Glutamatergic neuron (in vitro differentiated cells): ENCODE data around the gene PIK3R5. TPM values are rescaled to one million over a fixed set of nuclear protein-coding genes. Genes with fewer than 3 reads are reported as not detected.

Experiments
- DNase-seq: peaks from one replicate; pipeline ENCODE4 v3.0.0; 2022
- H3K27ac Mint-ChIP-seq: one replicate; pipeline ENCODE4 v1.8.0; 2020; ENCODE audit warnings: mild to moderate bottlenecking, mixed read lengths, inconsistent platforms; ENCODE audit not compliant: unreplicated experiment
- H3K27me3 Mint-ChIP-seq: one replicate; pipeline ENCODE4 v1.8.0; 2020; ENCODE audit warnings: mild to moderate bottlenecking, moderate library complexity, mixed read lengths, inconsistent platforms; ENCODE audit not compliant: unreplicated experiment
- H3K36me3 Mint-ChIP-seq: one replicate; pipeline ENCODE4 v1.8.0; 2020; ENCODE audit warnings: mild to moderate bottlenecking, mixed read lengths, inconsistent platforms; ENCODE audit not compliant: unreplicated experiment
- H3K4me1 Mint-ChIP-seq: one replicate; pipeline ENCODE4 v1.8.0; 2020; ENCODE audit warnings: mild to moderate bottlenecking, low read depth, mixed read lengths, inconsistent platforms; ENCODE audit not compliant: unreplicated experiment
- H3K4me3 Mint-ChIP-seq: one replicate; pipeline ENCODE4 v1.8.0; 2020; ENCODE audit warnings: mild to moderate bottlenecking, mixed read lengths, inconsistent platforms; ENCODE audit not compliant: unreplicated experiment
- H3K9me3 Mint-ChIP-seq: one replicate; pipeline ENCODE4 v1.8.0; 2020; ENCODE audit warnings: mild to moderate bottlenecking, moderate library complexity, mixed read lengths, inconsistent platforms; ENCODE audit not compliant: unreplicated experiment
- total RNA-seq: library from RNA; stranded (reverse); fragmentation: NEBNext Ultra II Directional; extraction: Animal tissue kit (Norgen Biotek cat#: 25700); gene quantifications from one replicate; pipeline ENCODE4 v1.2.1, GENCODE V29; 2021; ENCODE audit not compliant: unreplicated experiment
- TF ChIP-seq, protein P1 (sequence below): fragments of 200-600 bp; sonication (generic); IDR thresholded peaks from one replicate; pipeline ENCODE4 v1.5.0; 2021; ENCODE audit not compliant: partially characterized antibody, unreplicated experiment

PIK3R5 gene
- total RNA-seq, 1 donor from 2014 or later, result not detected

DNA sequence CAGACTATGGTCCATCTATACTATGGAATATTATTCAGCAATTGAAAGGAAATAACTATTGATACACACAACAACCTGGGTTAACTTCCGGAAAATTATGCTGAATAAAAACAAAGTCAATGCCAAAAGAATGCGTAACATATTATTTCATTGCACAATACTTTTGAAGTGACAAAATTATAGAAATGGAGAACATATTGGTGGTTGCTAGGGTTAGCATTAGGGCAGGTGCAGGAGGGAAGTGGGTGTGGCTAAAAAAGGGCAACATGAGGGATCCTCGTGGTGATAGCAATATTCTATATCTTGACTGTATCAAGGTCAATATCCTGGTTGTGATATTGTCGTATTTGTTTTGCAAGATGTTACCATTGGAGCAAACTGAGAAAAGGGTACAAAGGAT is 34.9 kb downstream of the PIK3R5 start:
- peaks cover 3% of the 10 kb centered on the region for H3K9me3 Mint-ChIP-seq
- no peak for DNase-seq
- H3K36me3 Mint-ChIP-seq, result peaks cover 8% of the 10 kb centered on the region
- no peak overlapping the region for H3K27ac Mint-ChIP-seq
- H3K4me1 Mint-ChIP-seq, result no peaks in the 10 kb centered on the region
- H3K27me3 Mint-ChIP-seq, result no peaks in the 10 kb centered on the region
- TF ChIP-seq, protein P1, sequence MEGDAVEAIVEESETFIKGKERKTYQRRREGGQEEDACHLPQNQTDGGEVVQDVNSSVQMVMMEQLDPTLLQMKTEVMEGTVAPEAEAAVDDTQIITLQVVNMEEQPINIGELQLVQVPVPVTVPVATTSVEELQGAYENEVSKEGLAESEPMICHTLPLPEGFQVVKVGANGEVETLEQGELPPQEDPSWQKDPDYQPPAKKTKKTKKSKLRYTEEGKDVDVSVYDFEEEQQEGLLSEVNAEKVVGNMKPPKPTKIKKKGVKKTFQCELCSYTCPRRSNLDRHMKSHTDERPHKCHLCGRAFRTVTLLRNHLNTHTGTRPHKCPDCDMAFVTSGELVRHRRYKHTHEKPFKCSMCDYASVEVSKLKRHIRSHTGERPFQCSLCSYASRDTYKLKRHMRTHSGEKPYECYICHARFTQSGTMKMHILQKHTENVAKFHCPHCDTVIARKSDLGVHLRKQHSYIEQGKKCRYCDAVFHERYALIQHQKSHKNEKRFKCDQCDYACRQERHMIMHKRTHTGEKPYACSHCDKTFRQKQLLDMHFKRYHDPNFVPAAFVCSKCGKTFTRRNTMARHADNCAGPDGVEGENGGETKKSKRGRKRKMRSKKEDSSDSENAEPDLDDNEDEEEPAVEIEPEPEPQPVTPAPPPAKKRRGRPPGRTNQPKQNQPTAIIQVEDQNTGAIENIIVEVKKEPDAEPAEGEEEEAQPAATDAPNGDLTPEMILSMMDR, result no peak
- H3K4me3 Mint-ChIP-seq, result no peak overlapping the region

DNA sequence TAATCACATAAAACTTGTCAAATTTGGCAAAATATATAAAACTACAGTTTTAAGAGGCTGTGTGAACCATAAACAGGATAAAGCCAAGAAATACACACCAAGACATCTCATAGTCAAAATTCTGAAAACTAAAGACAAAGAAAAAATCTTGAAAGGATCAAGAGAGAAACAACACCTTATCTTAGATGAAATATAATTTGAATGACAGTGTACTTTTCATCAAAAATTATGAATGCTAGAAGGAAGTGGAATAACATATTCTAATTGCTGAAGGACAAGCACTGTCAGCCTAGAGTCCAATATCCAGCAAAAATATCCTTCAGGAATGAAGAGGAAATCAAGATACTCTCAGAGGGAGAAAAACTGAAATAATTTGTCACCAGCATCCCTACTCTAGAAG is 37.2 kb downstream of the PIK3R5 start:
- no peaks in the 10 kb centered on the region for H3K4me1 Mint-ChIP-seq
- DNase-seq, result no peak
- peaks cover 3% of the 10 kb centered on the region for H3K9me3 Mint-ChIP-seq
- TF ChIP-seq, protein P1, result no peak
- H3K36me3 Mint-ChIP-seq, result peaks cover 8% of the 10 kb centered on the region
- H3K4me3 Mint-ChIP-seq, result no peak overlapping the region
- H3K27me3 Mint-ChIP-seq, result no peaks in the 10 kb centered on the region
- no peak overlapping the region for H3K27ac Mint-ChIP-seq

DNA sequence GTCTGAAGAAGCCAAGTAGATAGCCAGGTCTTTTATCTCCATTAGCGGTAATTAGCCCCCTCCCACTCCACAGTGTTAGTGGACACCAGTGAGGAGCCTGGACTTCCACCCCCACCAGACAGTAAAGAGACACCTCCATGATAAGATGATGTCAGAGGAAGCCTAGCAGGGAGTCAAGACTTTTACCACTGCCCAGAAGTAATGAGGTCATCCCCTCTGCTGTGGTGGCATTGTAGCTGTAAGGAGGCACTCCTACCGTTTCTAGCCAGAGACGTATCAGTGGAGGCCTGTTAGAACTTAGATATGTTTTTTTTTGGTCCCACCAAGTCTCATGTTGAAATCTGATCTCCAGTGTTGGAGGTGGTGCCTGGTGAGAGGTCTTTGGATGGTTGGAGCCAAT is 38.1 kb downstream of the PIK3R5 start:
- Mint-ChIP-seq H3K4me1 (no peaks in the 10 kb centered on the region), H3K4me3 (no peak overlapping the region), H3K36me3 (peaks cover 12% of the 10 kb centered on the region), H3K27ac (no peak overlapping the region), H3K27me3 (no peaks in the 10 kb centered on the region), H3K9me3 (peaks cover 3% of the 10 kb centered on the region)
- TF ChIP-seq, protein P1, result no peak
- no peak for DNase-seq

DNA sequence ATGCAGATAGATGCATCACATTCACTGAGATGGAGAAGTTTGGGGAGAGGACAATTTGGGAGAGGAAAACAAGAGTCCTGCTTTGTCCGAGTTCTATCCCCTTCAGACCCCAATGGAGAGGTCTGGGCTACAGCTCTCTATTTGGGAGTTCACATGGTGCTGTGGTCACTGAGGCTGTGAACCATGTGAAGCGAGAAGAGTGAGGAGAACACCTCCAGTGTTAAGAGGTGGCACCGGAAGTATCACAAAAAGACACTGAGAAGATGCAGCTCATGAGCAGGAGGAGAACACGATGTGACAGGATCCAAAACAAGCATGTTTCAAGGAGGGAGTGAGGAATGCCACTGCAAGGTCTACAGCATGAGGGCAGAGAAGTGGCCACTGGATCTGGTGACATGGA is 39.7 kb downstream of the PIK3R5 start:
- Mint-ChIP-seq H3K27ac (no peak overlapping the region), H3K9me3 (peaks cover 3% of the 10 kb centered on the region)

DNA sequence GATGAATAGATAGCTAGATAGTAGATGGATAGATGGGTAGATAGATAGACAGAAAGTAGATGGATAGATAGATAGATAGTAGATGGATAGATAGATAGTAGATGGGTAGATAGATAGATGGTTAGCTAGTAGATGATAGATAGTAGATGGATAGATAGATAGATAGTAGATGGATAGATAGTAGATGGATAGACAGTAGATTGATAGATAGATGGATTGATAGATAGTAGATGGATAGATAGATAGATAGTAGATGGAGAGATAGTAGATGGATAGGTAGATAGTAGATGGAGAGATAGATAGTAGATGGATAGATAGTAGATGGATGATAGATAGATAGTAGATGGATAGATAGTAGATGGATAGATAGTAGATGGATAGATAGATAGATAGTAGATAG is 40.4 kb downstream of the PIK3R5 start:
- DNase-seq, result no peak
- H3K36me3 Mint-ChIP-seq, result peaks cover 6% of the 10 kb centered on the region
- no peak overlapping the region for H3K4me3 Mint-ChIP-seq
- no peaks in the 10 kb centered on the region for H3K27me3 Mint-ChIP-seq
- no peaks in the 10 kb centered on the region for H3K4me1 Mint-ChIP-seq
- no peak overlapping the region for H3K27ac Mint-ChIP-seq
- TF ChIP-seq, protein P1, result no peak
- peaks cover 3% of the 10 kb centered on the region for H3K9me3 Mint-ChIP-seq

More for the DNA sequence above, 39.7 kb downstream of the PIK3R5 start:
- TF ChIP-seq, protein P1, result no peak
- no peak overlapping the region for H3K4me3 Mint-ChIP-seq
- peaks cover 6% of the 10 kb centered on the region for H3K36me3 Mint-ChIP-seq
- DNase-seq, result no peak
- H3K27me3 Mint-ChIP-seq, result no peaks in the 10 kb centered on the region
- H3K4me1 Mint-ChIP-seq, result no peaks in the 10 kb centered on the region
